Osteoblast (primary cell): ENCODE data around the gene KAT7. TPM values are rescaled to one million over a fixed set of nuclear protein-coding genes. Genes with fewer than 3 reads are reported as not detected.

Experiments
- DNase-seq: peaks from one replicate; pipeline ENCODE4 v3.0.0; 2011; ENCODE audit warnings: low spot score, mixed read lengths; ENCODE audit not compliant: insufficient read length; ENCODE audit errors: missing footprints
- H2AFZ ChIP-seq: 2 replicates; pipeline ENCODE4 v1.6.0; 2011; ENCODE audit warnings: mild to moderate bottlenecking, low read length
- H3K27ac ChIP-seq: 2 replicates; pipeline ENCODE4 v1.5.1; 2011; ENCODE audit warnings: mild to moderate bottlenecking, low read depth, low read length, moderate library complexity
- H3K27me3 ChIP-seq: 2 replicates; pipeline ENCODE4 v1.6.0; 2012; ENCODE audit warnings: mild to moderate bottlenecking, control low read depth, inconsistent platforms, low read length, moderate library complexity; ENCODE audit not compliant: insufficient read depth
- H3K36me3 ChIP-seq: 2 replicates; pipeline ENCODE4 v1.5.1; 2011; ENCODE audit warnings: mild to moderate bottlenecking, low read length, control low read depth, moderate library complexity; ENCODE audit not compliant: insufficient read depth
- H3K4me1 ChIP-seq: 2 replicates; pipeline ENCODE4 v1.5.1; 2011; ENCODE audit warnings: mild to moderate bottlenecking, low read length, control low read depth, moderate library complexity; ENCODE audit not compliant: insufficient read depth
- H3K4me2 ChIP-seq: 2 replicates; pipeline ENCODE4 v1.6.0; 2011; ENCODE audit warnings: mild to moderate bottlenecking, low read length; ENCODE audit not compliant: insufficient read depth
- H3K4me3 ChIP-seq: fragments of 200-600 bp; sonication (generic); 3 replicates; pipeline ENCODE4 v1.5.1; 2012; ENCODE audit warnings: mild to moderate bottlenecking, low read length, inconsistent platforms; ENCODE audit not compliant: insufficient read depth
- H3K79me2 ChIP-seq: 2 replicates; pipeline ENCODE4 v1.6.0; 2012; ENCODE audit warnings: mild to moderate bottlenecking, low read length, control low read depth, inconsistent platforms; ENCODE audit not compliant: insufficient read depth
- H3K9me3 ChIP-seq: 2 replicates; pipeline ENCODE4 v1.5.1; 2011; ENCODE audit warnings: low read depth, low read length, control low read depth
- H4K20me1 ChIP-seq: 2 replicates; pipeline ENCODE4 v1.6.0; 2012; ENCODE audit warnings: mild to moderate bottlenecking, low read length, control low read depth; ENCODE audit not compliant: insufficient read depth
- total RNA-seq: library from RNA; depleted of rRNA; stranded (reverse); fragments of >200 nt; gene quantifications from 2 replicates; pipeline ENCODE4 v1.2.3, GENCODE V29; 2012
- TF ChIP-seq, protein P1 (sequence below): IDR thresholded peaks from 2 replicates; pipeline ENCODE4 v1.5.1; 2011; ENCODE audit warnings: mild to moderate bottlenecking, low read depth, low read length, moderate library complexity; ENCODE audit errors: extremely low read depth

The KAT7 gene
- total RNA-seq, 1 donor = 51.4 TPM

- Histone ChIP-seq H3K9me3 (no peaks in the 10 kb centered on the region), H3K27me3 (no peaks in the 10 kb centered on the region), H4K20me1 (peaks cover 13% of the 10 kb centered on the region), H3K27ac (no peak overlapping the region), H3K4me3 (no peak overlapping the region), H3K4me1 (peaks cover 21% of the 10 kb centered on the region), H3K36me3 (no peaks in the 10 kb centered on the region), H3K79me2 (no peaks in the 10 kb centered on the region), H2AFZ (no peak overlapping the region), H3K4me2 (peak overlapping the region; percentile 58)
- TF ChIP-seq, protein P1, sequence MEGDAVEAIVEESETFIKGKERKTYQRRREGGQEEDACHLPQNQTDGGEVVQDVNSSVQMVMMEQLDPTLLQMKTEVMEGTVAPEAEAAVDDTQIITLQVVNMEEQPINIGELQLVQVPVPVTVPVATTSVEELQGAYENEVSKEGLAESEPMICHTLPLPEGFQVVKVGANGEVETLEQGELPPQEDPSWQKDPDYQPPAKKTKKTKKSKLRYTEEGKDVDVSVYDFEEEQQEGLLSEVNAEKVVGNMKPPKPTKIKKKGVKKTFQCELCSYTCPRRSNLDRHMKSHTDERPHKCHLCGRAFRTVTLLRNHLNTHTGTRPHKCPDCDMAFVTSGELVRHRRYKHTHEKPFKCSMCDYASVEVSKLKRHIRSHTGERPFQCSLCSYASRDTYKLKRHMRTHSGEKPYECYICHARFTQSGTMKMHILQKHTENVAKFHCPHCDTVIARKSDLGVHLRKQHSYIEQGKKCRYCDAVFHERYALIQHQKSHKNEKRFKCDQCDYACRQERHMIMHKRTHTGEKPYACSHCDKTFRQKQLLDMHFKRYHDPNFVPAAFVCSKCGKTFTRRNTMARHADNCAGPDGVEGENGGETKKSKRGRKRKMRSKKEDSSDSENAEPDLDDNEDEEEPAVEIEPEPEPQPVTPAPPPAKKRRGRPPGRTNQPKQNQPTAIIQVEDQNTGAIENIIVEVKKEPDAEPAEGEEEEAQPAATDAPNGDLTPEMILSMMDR = no peak
- DNase-seq = no peak
Observed at GRCh38 chr17:49742166-49742638, 46.3 kb upstream of the KAT7 start.

- Histone ChIP-seq H4K20me1 (peaks cover 11% of the 10 kb centered on the region), H3K4me2 (no peak overlapping the region), H3K27me3 (no peaks in the 10 kb centered on the region), H3K36me3 (no peaks in the 10 kb centered on the region), H2AFZ (no peak overlapping the region), H3K9me3 (no peaks in the 10 kb centered on the region), H3K4me3 (no peak overlapping the region), H3K79me2 (no peaks in the 10 kb centered on the region), H3K27ac (no peak overlapping the region), H3K4me1 (peaks cover 21% of the 10 kb centered on the region)
- no peak for DNase-seq
- TF ChIP-seq, protein P1 = no peak
Observed at GRCh38 chr17:49745175-49746139, 43.0 kb upstream of the KAT7 start.

- Histone ChIP-seq H3K9me3 (no peaks in the 10 kb centered on the region), H3K4me1 (peaks cover 8% of the 10 kb centered on the region), H3K27ac (no peak overlapping the region), H2AFZ (no peak overlapping the region), H3K79me2 (no peaks in the 10 kb centered on the region), H4K20me1 (peaks cover 7% of the 10 kb centered on the region), H3K36me3 (no peaks in the 10 kb centered on the region), H3K4me2 (no peak overlapping the region), H3K4me3 (no peak overlapping the region), H3K27me3 (no peaks in the 10 kb centered on the region)
- no peak for DNase-seq
- TF ChIP-seq, protein P1 = no peak
Observed at GRCh38 chr17:49746791-49747490, 41.5 kb upstream of the KAT7 start.

DNA sequence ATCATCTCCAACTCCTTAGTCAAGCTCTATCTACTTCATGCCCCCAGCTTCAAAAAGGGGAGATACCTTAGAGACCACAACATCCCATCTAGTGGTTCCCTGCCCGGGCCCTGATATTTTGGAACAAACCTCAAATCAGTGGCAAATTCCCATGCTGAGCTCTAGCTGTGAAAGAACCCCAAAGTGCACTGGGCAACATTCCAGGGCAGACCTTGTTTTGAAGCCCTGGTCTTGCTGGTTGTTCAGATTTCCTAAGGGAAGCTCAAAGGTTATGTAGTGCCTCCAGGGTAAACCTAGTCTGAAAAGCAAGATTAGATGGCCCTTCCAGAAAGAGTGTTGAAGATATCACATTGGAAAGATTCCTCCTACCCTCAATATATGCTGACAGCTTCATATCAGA lies 40.8 kb upstream of the KAT7 start:
- Histone ChIP-seq H2AFZ (no peak overlapping the region), H3K27me3 (no peaks in the 10 kb centered on the region), H3K4me3 (no peak overlapping the region), H4K20me1 (peaks cover 7% of the 10 kb centered on the region), H3K27ac (no peak overlapping the region), H3K4me2 (no peak overlapping the region), H3K36me3 (no peaks in the 10 kb centered on the region), H3K79me2 (no peaks in the 10 kb centered on the region), H3K4me1 (peaks cover under 1% of the 10 kb centered on the region), H3K9me3 (no peaks in the 10 kb centered on the region)
- TF ChIP-seq, protein P1 = no peak
- no peak for DNase-seq
